GM18526 (cell line): Measurements from ENCODE around the gene GRIK3.

ENCODE experiments used
- POLR2A ChIP-seq: IDR thresholded peaks from 3 replicates; pipeline ENCODE4 v1.6.1; 2011; ENCODE audit not compliant: insufficient read length; ENCODE audit errors: extremely low read depth

GRIK3 gene

DNA sequence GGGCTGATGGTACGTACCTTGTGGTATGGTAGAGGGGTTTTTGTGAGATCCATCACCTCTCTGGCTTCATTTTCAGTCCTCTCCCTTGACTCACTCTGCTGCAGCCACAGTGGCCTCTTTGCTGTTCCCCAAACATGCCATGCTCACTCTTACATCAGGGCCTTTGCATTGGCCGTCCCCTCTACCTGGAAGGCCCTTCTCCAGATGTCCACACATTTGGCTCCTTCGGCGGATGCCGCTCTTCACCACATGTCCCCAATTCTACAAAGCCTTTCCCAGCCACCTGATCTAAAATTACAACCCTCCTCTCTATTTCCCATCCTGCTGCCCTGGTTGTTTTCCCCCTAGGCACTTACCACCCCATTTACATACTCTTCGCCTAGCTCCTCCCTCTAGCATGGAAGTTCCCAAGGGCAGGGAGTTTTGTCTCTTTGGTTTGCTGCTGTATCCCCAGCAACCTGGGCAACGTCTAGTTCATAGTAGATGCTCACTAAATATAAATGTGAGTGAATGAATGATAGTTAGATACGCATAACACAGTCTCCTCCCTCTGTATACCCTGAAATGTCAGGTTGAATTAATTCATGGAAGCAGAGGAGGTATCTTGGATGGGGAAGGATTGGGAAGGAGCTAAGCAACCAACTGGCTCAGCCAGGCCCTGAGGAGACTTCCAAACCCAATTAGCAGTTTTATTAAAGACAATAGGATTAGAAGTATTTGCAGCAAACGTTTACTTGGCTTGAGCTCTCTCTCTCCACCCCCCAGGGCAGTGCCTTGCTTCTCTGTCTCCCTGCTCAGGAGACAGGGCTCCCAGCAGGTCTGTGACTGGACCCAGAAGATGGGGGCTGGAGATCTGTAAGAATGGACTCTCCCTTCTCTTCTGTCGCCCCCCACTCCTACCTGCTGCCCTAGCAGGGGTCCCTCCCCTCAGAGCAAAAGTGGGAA lies 264.2 kb downstream of the GRIK3 start:
- no peak for TF ChIP-seq POLR2A

GRCh38 chr1:36768486-36769178 lies 265.7 kb downstream of the GRIK3 start:
- no peak for TF ChIP-seq POLR2A

GRCh38 chr1:36766481-36766880 lies 267.8 kb downstream of the GRIK3 start:
- no peak for TF ChIP-seq POLR2A

- TF ChIP-seq POLR2A, result no peak
Observed at GRCh38 chr1:36765785-36766300, 268.5 kb downstream of the GRIK3 start.

DNA sequence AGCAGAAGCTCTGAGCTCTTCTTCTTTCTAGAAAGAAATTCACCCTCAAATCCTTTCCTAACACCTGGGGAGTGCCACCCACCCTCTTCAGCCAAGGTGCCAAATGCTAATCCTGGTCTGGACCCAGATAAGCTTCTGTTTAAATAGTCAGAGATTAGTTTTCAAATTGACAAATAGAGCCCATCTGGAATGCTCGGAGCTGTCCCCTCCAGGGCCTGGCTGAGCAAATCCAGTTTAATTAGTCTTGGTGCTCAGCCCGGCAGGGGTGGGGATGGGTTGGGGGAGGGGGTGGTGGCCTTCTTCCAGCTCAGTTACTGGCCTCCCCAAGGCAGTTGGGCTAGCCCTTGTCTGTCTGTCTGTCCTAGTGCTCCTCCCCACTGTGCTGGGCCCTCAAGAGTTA lies 269.5 kb downstream of the GRIK3 start:
- TF ChIP-seq POLR2A, result no peak

DNA sequence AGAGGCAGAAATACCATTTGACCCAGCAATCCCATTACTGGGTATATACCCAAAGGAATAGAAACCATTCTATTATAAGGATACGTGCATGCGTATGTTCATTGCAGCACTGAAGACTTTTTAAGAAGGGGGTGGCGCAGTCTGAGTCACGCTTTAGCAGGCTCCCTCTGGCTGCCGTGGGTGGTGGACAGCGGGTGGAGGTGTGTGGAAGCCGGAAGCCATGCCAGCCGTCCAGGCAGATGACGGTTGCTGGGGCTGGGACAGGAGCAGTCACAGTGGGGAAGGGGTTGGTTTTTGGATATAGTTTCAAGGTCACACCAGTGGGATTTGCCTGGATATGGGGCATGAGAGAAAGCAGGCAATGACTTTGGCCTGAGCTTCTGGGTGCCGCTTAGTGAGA lies 270.5 kb downstream of the GRIK3 start:
- TF ChIP-seq POLR2A, result no peak

DNA sequence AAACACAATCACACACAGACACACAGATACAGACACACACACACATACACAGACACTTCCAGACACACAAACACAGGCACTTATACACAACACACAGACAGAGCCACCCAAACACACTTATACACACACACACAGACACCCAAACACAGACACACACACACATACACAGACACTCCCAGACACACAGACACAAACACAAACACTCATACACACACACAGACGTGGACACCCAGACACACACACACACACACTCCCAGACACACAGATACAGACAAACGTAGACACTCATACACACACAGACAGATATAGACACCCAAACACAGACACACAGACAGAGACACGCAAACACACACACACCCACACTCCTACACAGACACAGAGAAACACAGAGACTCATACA lies 272.1 kb downstream of the GRIK3 start:
- no peak for TF ChIP-seq POLR2A

GRCh38 chr1:36761113-36761512 lies 273.2 kb downstream of the GRIK3 start:
- TF ChIP-seq POLR2A, result no peak

- TF ChIP-seq POLR2A, result no peak
Observed at GRCh38 chr1:36760081-36760480, 274.2 kb downstream of the GRIK3 start.

- no peak for TF ChIP-seq POLR2A
Observed at GRCh38 chr1:36759355-36759754, 275.0 kb downstream of the GRIK3 start.

- no peak for TF ChIP-seq POLR2A
Observed at GRCh38 chr1:36755303-36756230, 278.7 kb downstream of the GRIK3 start.

DNA sequence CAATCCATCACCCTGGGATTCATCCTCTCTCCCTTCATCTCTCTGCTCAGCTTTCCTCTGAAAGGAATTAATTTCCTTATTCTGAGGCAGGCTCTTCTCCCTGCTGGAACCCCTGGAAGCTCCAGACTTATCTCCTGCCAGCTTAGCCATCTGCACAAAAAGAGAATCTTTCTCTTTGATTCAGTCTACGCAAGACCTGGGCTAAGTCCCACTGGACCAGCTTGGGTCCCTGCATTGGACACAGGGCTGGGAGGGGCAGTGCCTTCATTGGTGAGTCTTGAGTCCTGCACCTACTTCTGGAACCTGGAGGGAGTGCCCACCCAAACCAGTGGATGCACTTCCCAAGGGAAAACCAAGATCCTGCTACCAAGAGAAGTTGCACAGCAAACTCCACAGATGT lies 279.9 kb downstream of the GRIK3 start:
- no peak for TF ChIP-seq POLR2A

DNA sequence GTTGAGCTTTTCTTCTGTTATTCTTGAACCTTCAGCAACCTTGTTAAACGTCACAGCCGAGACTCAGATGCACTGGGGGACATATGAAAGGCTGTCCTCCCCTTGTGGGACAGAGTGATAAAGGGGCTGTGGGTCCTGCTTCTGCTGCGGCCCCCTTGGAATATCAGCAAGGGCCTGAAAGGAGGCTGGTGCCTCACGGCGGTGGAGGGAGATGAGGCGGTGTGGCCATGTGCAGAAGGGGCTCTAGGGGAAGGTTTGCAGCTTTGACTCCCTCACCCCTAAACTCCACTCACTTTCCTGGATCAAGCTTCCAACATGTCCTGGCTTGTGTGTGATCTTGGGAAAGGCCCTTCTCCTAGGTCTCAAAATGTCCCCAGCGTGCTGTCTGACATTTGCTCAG lies 280.9 kb downstream of the GRIK3 start:
- TF ChIP-seq POLR2A, result no peak

DNA sequence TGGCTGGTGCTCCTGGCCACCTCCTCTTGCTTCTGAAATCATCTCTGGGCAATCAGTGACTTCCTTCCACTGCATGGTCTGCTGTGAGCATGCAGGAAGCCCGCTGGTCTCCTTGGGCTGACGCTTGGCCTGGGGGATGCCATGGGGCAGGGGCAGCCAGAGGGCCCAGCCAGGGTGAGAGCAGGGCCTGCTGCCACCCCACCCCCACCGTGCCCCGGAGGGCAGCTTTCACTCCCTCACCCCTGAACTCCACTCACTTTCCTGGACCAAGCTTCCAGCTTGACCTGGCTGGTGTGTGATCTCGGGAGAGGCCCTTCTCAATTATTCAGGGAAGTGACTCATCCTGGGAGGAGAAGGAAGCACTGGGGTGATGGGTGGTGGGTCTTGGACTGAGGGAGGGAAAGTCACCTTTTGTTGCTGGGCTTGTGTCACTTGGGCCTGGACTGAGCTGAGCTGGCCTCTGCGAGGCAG lies 281.4 kb downstream of the GRIK3 start:
- no peak for TF ChIP-seq POLR2A

- TF ChIP-seq POLR2A, result no peak
Observed at GRCh38 chr1:36752431-36752830, 281.9 kb downstream of the GRIK3 start.
